Neutrophil (primary cell): Measurements from ENCODE around the gene LRBA.
"Not testable (repeated sequence)": the region's sequence is repeated elsewhere in the genome, so short reads cannot be mapped to it uniquely, and the experiment has no call there.

Source experiments
- H3K27ac ChIP-seq: fragments of 200-600 bp; sonication (generic); 2 replicates; pipeline ENCODE4 v1.5.1; 2016; ENCODE audit warnings: mild to moderate bottlenecking, moderate library complexity
- H3K27me3 ChIP-seq: fragments of 200-600 bp; sonication (generic); 2 replicates; pipeline ENCODE4 v1.6.0; 2016; ENCODE audit warnings: mild to moderate bottlenecking
- H3K36me3 ChIP-seq: fragments of 200-600 bp; sonication (generic); 2 replicates; pipeline ENCODE4 v1.5.1; 2017
- H3K4me1 ChIP-seq, 2 experiments: fragments of 200-600 bp in 1 of 2; sonication (generic) in 1 of 2; 1 replicate in 1 of 2; 2 replicates in 1 of 2; pipeline versions ENCODE4 v1.5.1 to v1.6.1; 2013 to 2016; ENCODE audit warnings: low read depth in 1 of 2, low read length in 1 of 2, mild to moderate bottlenecking in 1 of 2, moderate library complexity in 1 of 2; ENCODE audit not compliant: control insufficient read depth in 1 of 2, insufficient read depth in 1 of 2
- H3K4me3 ChIP-seq, 2 experiments: fragments of 200-600 bp in 1 of 2; sonication (generic) in 1 of 2; 1 replicate in 1 of 2; 2 replicates in 1 of 2; pipeline ENCODE4 v1.5.1; 2013 to 2016; ENCODE audit warnings: low read depth in 1 of 2, low read length in 1 of 2, mild to moderate bottlenecking in 1 of 2, moderate library complexity in 1 of 2
- H3K9me3 ChIP-seq: fragments of 200-600 bp; sonication (generic); 2 replicates; pipeline ENCODE4 v1.5.1; 2016
- TF ChIP-seq, protein P1 (sequence below): fragments of 200-600 bp; sonication (generic); IDR thresholded peaks from 2 replicates; pipeline ENCODE4 v1.5.1; 2016; ENCODE audit warnings: antibody characterized with exemption

The LRBA gene

DNA sequence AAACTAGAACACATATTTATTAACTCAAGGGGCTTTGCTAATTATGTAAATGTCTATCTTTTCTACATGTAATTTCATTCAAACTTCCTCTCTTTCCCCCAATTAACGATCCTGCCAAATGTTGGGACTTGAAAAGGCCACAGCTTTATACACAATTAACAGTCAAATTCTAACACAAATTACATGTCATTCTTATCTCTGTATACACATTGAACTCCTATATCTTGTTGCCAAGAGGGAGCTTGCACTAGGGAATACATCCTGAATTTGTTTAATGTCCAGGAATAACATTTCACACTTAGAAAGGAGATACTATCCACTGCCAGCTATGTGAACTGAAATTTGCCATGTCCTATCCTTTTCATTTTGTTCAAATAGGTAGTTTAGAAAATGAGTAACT, 472.0 kb downstream of the LRBA start:
- TF ChIP-seq, protein P1, sequence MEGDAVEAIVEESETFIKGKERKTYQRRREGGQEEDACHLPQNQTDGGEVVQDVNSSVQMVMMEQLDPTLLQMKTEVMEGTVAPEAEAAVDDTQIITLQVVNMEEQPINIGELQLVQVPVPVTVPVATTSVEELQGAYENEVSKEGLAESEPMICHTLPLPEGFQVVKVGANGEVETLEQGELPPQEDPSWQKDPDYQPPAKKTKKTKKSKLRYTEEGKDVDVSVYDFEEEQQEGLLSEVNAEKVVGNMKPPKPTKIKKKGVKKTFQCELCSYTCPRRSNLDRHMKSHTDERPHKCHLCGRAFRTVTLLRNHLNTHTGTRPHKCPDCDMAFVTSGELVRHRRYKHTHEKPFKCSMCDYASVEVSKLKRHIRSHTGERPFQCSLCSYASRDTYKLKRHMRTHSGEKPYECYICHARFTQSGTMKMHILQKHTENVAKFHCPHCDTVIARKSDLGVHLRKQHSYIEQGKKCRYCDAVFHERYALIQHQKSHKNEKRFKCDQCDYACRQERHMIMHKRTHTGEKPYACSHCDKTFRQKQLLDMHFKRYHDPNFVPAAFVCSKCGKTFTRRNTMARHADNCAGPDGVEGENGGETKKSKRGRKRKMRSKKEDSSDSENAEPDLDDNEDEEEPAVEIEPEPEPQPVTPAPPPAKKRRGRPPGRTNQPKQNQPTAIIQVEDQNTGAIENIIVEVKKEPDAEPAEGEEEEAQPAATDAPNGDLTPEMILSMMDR, result no peak
- no peaks in the 10 kb centered on the region for H3K36me3 ChIP-seq
- H3K4me3 ChIP-seq, result no peak overlapping the region
- H3K9me3 ChIP-seq, result no peaks in the 10 kb centered on the region
- H3K4me1 ChIP-seq, result no peaks in the 10 kb centered on the region
- H3K27me3 ChIP-seq, result no peaks in the 10 kb centered on the region
- no peak overlapping the region for H3K27ac ChIP-seq

DNA sequence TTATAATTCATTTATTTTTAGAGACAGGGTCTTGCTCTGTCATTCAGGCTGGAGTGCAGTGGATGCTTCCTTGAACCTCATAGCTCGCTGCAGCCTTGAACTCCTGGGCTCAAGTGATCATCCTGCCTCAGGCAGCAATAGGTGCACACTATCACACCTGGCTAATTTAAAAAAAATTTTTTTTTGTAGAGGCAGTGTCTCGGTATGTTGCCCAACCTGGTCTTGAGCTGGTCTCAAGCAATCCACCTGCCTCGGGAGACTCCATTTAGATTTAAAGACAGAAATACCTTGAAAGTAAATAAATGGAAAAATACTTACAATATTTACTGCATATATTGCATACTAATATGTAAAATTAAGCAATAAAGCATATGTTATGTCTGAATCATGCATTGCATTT, 473.4 kb downstream of the LRBA start:
- Histone ChIP-seq H3K36me3 (no peaks in the 10 kb centered on the region), H3K9me3 (no peaks in the 10 kb centered on the region), H3K4me3 (no peak overlapping the region), H3K27ac (no peak overlapping the region), H3K4me1 (no peaks in the 10 kb centered on the region), H3K27me3 (no peaks in the 10 kb centered on the region)
- TF ChIP-seq, protein P1, result no peak

- Histone ChIP-seq H3K9me3 (no peaks in the 10 kb centered on the region), H3K27ac (no peak overlapping the region), H3K4me3 (no peak overlapping the region), H3K27me3 (no peaks in the 10 kb centered on the region), H3K4me1 (no peaks in the 10 kb centered on the region), H3K36me3 (no peaks in the 10 kb centered on the region)
- TF ChIP-seq, protein P1, result no peak
Observed at GRCh38 chr4:150540959-150541360, 474.1 kb downstream of the LRBA start.

DNA sequence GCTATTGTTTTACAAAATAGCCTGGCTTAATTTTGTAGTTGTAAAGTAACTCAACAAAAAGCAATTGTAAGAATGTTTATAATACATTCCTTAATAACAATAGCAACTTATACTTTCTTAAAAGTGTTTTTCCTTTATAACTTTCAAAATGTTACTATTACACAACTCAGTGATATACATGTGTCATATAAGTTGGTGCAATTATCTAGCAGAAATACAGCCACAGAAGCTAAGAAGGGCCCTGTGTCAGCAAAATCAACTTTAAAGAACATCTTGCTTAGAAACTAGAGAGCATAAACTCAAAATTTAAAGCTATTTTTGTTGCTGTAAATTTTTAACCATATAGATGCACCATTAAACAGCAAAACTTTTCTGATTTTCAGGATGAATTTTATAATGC, 474.5 kb downstream of the LRBA start:
- no peak overlapping the region for H3K4me3 ChIP-seq
- H3K4me1 ChIP-seq, result no peaks in the 10 kb centered on the region
- no peaks in the 10 kb centered on the region for H3K36me3 ChIP-seq
- no peaks in the 10 kb centered on the region for H3K9me3 ChIP-seq
- H3K27me3 ChIP-seq, result no peaks in the 10 kb centered on the region
- H3K27ac ChIP-seq, result no peak overlapping the region
- TF ChIP-seq, protein P1, result no peak

- H3K9me3 ChIP-seq, H3K4me3 ChIP-seq, H3K36me3 ChIP-seq, H3K27ac ChIP-seq, H3K27me3 ChIP-seq, H3K4me1 ChIP-seq: not testable (repeated sequence)
Observed at GRCh38 chr4:150537911-150538310, 477.2 kb downstream of the LRBA start.

- Histone ChIP-seq H3K4me3 (no peak overlapping the region), H3K27me3 (no peaks in the 10 kb centered on the region), H3K4me1 (no peaks in the 10 kb centered on the region), H3K9me3 (no peaks in the 10 kb centered on the region), H3K36me3 (no peaks in the 10 kb centered on the region), H3K27ac (no peak overlapping the region)
- TF ChIP-seq, protein P1, result no peak
Observed at GRCh38 chr4:150534818-150535217, 480.3 kb downstream of the LRBA start.
